NCI-H187 (cell line): Measurements from ENCODE around the gene ACER1.
"Not testable (repeated sequence)": the region's sequence is repeated elsewhere in the genome, so short reads cannot be mapped to it uniquely, and the experiment has no call there.

Experiments used
- DNase-seq, 2 experiments: peaks; one replicate each; lab custom pipeline; 2025; lab: John Stamatoyannopoulos, UW

Gene ACER1

GRCh38 chr19:6288737-6289136, 44.7 kb downstream of the ACER1 start:
- no peak for DNase-seq

DNA sequence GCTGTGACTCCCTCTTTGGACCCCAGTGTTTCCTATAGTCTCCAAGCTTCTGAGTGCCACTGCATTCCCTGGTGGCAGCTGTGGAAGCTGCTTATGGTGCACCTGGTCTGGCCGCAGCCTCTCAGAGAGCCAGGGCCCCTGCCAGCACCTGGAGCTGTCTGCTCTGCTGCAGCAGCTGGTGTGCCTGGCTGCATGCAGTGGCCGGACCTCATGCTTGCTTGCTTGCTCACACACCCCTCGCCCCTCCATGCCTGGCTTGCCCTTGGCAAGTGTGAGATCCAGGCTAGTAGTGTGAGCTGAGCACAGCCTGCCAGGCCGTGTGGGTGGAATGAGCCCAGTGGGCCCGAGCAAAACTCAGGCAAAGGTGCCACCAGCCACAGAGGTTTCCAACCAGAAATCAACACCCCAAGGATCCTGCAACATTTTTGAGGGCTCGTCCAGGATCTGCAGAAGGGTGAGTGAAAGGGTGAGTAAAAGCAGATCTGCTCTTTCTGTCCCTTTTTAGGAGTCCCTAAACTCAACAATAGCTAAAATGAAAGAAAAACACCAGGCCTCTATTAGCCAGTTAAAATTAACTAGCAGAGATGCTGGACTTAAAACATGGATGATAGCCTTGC, 46.0 kb downstream of the ACER1 start:
- no peak for DNase-seq

DNA sequence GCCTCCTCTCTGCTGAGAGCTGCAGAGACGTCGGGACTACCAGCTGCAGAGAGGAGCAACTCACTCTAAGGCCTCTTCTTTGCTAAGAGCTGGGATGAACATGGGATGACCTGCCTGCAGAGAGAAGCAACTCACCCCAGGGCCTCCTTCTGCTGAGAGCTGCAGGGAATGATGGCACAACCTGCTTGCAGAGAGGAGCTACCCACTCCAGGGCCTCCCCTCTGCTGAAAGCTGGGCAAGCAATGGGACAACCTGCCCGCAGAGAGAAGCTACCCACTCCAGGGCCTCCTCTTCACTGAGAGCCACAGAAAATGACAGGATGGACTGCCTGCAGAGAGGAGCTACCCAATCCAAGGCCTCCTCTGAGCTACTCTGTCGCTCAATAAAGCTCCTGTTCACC, 46.7 kb downstream of the ACER1 start:
- DNase-seq = no peak

DNA sequence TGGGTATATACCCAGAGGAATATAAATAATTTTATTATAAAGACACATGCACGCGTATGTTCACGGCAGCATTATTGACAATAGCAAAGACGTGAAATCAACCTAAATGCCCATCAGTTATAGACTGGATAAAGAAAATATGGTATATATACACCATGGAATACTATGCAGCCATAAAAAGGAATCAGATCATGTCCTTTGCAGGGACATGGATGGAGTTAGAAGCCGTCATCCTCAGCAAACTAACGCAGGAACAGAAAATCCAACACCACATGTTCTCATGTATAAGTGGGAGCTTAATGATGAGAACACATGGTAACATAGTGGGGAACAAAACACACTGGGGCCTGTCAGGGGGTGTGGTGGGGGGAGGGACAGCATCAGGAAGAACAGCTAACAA, 51.0 kb downstream of the ACER1 start:
- not testable (repeated sequence) for DNase-seq

- DNase-seq = peak; percentile 62 to 86
These were observed 53.4 kb downstream of the ACER1 start, which contains the start of gene MLLT1 for GRCh38 chr19:6279931-6280591. Gene MLLT1, minus strand, starts transcription at chr19:6279975. Its CDS starts 191 bp downstream, at chr19:6279784.

DNA sequence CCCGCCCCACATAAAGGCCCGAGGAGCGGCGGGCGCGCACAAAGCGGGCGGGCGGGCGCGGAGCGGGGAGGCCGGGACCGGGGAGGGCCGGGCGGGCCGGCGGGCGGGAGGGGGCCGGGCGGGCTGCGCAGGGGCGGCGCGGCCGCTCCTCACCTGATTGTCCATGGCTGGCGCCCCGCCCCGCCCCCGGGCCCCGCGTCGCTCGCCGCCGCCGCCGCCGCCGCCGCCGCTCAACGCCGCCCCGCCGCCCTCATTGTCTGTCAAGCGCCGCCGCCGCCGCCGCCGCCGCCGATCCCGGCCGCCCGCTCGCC, 53.8 kb downstream of the ACER1 start:
- no peak for DNase-seq

GRCh38 chr19:6278740-6279619, 54.4 kb downstream of the ACER1 start:
- DNase-seq = no peak

GRCh38 chr19:6278051-6278450, 55.4 kb downstream of the ACER1 start:
- DNase-seq = no peak

GRCh38 chr19:6276447-6276846, 57.0 kb downstream of the ACER1 start:
- no peak for DNase-seq

DNA sequence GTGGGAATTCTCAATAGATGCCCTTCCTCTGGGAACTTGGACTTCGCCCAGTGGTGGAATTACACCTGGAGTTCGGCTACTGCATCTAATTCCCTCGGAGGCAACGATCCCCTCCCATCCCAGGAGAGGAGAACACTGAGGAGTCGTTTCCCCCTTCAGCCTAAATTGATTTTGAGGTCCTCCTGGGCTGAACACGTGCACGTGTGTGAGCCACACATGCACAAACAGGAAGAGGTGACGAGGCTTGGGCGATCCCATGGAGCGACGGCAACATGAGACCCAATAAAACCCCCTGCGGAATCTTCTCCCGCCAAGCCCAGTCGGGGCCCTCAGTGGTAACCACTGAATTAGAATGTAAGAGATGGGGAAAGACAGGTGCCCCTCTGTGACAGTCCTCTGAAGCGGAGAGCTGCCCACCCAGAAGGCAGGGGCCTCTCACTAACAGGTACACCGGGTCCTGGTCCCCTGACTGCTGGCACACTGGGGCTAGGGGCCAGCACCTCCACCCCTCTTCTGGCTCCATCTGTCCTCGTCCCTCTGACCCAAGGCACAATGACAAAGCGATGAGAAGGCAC, 58.2 kb downstream of the ACER1 start:
- DNase-seq = no peak

DNA sequence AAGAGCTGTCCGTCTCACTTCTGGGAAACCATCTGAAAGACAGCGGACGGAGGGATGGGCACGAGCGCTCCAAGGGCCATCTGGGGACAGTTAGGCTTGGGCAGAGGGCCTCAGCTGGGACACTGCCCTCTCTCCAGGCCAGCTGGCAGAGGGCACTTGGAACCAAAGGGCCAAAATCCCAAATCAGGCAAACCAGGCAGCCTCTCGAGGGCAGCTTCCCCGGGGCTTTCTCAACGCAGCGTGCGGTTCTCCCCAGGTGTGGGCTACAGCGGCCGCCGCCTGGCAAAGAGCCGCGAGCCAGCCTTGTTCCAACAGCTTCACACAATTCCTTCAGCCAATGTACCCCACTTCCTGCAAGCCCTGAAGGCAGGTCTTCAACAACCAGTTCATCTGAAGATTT, 58.7 kb downstream of the ACER1 start:
- DNase-seq = no peak

DNA sequence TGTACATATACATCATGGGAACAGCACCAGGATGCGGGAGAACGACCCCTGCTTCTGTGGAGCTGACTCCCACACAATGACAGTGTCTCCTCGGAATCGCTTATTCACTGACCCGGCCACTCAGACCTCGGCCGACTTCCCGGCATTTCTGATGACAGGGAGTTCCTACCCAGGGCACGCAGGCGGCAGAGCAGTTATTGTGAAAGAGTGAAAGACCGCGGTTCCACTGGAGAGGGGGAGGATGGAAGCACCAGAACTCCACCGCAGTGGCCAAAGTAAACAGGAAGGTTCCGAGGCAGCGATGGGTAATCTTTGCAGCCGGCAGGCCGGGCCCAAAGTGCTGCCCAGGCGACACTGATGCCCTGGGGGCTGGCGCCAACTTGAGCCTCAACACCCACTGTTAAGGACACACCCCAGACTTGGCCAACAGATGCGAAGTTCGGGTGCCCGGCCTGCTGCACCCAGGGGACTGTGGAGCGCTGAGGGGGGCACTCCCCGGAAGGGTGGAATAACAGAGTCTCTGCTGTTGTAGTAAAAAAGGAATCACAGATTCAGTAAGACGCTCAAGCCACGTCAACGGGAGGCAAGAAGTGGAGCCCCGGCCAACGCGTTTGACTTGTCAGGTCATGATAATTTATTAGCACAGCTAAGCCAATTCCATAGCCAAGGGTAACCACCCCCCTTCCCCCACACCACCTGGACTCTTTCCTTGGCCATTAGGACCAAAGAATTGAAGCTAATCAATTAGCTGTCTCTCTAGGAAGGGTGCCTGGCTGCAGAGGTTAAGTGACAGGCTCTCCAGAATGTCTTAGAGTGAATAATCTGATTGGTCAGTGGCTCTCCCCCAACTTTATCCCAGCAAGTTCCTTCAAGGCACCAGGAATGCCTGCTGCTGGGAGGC, 59.5 kb downstream of the ACER1 start:
- DNase-seq = no peak

DNA sequence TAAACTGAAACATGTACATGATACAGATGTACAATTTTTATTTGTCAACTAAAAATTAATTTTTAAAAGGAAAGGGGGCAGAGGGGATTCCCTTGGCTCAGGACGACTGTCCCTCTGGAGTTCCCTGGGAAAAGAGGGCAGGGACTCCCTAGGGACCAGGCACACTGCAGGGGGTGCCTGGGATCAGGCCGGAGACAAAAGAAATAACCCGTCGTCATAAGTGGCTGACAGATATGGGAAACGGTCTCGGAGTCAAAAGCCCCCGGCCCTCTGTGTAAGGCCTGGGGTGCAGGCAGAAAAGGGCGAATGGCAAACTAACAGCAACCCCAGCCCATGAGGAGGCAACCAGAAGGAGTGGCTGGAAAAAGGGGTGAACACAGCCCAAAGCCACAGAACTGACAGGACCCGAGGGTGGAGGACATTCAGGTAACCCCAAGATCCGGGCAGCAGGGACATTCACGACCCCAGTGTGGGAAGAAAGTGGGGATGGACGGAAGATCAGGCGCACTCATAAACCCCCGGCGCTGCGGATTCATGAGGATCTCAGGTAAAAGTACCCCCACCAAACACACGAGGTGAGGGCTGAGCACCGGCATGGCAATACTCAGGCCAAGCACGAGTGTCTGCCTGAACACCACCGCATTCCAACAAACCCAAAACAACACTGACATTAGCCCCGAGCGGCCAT, 60.4 kb downstream of the ACER1 start:
- DNase-seq = no peak

DNA sequence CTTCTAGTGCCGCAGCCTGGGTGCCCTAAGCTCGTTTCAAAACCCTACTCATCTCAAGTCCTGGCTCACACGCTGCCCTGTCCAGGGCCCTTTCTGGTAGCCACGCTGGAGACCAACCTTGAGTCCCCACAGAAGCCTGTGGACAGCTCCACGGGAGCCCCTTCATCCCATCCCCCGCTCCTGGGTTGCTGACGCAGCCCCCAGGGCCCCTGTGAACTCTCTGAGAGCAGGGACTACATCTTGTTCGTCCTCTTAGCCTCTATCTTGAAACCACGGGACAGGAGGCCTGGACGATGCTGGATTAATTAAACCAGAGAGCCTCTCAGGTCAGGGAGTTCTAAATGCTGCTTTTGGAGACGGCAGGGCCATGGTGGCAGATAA, 61.0 kb downstream of the ACER1 start:
- DNase-seq = no peak

DNA sequence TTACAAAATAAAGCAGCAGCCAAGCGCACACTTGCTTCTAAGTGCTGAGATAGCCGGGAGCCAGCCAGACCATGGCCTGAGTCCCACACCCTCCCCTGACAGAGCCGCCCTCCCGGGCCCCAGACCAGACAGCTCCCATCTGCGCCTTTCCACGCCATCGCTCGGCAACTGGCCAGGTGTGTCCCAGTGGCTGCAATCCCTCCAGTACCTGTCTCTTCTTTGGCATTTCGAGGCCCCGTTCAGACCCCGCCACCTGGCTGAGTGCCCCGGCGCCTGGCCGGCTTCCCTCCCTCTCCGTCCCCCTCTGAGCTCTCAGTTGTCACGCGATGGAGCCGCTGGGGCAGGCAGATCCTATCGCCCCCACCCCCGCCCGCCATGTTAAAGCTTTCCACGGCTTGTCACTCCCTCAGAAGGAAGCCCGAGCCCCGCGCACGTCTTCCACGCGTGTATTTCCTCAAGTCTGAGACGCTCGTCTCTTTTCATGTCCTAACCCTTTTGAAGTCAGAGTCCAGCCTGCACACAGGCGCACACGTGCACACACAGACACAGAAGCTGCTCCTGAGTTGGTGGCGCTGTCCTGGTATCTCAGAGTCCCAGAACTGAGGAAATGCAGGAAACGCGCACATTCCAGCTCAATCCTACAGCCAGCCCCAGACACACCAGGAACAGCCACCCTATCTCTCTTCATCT, 61.5 kb downstream of the ACER1 start:
- no peak for DNase-seq

GRCh38 chr19:6271251-6271650, 62.2 kb downstream of the ACER1 start:
- no peak for DNase-seq

- DNase-seq = no peak
These were observed 62.6 kb downstream of the ACER1 start for GRCh38 chr19:6270822-6271221.

DNA sequence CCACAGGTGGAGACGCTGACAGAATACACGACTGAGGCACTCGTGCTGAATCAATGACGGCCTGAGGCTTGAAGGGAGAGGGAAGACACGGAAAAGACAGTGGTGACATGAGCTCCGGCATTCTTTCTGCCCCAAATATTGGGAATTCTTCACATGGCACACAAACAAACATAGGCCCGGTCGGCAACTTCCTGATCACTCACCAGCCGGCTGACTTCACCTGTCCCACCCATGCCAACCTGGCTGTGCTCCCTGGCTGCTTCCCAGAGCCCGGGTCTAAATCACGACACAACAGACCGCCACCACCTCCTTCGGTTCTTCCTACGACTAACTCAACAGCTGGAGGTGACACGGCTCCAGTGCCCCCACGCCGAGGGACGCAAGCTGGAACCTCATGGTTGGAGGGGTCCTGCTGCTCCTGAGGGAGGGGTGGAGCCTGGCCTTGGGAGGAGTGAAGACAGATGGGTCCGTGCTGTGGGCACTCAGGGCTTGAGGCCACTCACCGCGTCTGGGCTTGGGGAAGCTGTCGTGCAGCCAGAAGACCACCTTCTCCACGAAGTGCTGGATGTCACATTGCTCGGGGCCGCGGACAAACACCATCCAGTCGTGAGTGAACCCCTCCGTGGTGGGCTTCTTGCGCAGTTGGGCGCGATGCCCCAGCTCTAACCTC, 63.2 kb downstream of the ACER1 start:
- DNase-seq = no peak

- no peak for DNase-seq
These were observed 64.1 kb downstream of the ACER1 start for GRCh38 chr19:6269101-6269886.
